ENCODE data around the gene TMEM47. TPM values are rescaled to one million over a fixed set of nuclear protein-coding genes. Genes with fewer than 3 reads are reported as not detected.

The TMEM47 gene
- polyA plus RNA-seq, 1 donor from 2014 or later: 29.1 TPM

DNA sequence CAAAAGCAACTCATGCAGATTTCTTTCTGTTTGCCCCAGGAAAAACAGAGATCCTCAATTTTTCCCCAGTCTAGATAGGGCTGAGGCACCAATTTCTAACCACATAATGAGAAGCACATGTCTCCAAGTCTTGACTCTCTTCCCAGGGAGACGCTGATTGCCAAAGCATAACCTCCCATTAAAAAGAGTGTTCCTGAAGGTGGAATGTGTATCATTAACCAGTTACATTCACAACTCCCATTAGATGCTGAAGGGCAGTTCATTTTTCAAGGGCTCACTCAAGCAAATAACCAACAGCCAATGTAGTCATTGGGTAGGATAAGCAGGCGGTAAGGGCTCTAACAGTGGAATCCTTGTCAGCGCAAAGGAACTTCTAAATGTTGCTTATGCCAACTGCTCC lies 27.5 kb downstream of the TMEM47 start:
- H3K27ac ChIP-seq (ENCODE audit: low read length): no peak overlapping the region

DNA sequence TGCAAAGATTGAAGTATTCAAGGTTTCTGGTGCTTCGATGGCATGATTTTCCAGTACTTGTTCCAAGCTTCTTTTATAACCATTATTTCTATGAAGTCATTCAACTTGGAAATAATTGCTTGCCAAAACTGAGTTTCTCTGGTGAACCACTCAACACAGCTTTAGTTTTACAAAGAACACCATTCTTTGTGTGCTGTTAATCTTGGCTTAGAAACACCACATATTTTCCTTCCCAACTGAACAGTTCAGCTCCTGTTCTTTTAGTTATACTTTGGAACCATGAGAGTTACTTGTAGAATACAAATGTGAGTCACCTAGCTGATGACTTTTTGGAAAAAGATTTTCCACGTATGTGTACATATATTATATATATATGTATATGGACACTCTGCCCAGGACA lies 32.7 kb downstream of the TMEM47 start:
- no peaks in the 10 kb centered on the region for H3K79me2 ChIP-seq (replicated peaks; ENCODE audit: insufficient read depth, low read length)
- H3K27me3 ChIP-seq (ENCODE audit: insufficient read depth, low read depth, low read length): no peaks in the 10 kb centered on the region
- no peak overlapping the region for H2AFZ ChIP-seq (ENCODE audit: low read depth, low read length)
- no peaks in the 10 kb centered on the region for H3K9me2 ChIP-seq (ENCODE audit: insufficient read depth, low read length)
- no peak overlapping the region for H3K4me3 ChIP-seq (ENCODE audit: low read length)
- H4K20me1 ChIP-seq (ENCODE audit: insufficient read depth): no peaks in the 10 kb centered on the region
- no peak overlapping the region for H3K9ac ChIP-seq (ENCODE audit: low read length)
- TF ChIP-seq, protein P1, sequence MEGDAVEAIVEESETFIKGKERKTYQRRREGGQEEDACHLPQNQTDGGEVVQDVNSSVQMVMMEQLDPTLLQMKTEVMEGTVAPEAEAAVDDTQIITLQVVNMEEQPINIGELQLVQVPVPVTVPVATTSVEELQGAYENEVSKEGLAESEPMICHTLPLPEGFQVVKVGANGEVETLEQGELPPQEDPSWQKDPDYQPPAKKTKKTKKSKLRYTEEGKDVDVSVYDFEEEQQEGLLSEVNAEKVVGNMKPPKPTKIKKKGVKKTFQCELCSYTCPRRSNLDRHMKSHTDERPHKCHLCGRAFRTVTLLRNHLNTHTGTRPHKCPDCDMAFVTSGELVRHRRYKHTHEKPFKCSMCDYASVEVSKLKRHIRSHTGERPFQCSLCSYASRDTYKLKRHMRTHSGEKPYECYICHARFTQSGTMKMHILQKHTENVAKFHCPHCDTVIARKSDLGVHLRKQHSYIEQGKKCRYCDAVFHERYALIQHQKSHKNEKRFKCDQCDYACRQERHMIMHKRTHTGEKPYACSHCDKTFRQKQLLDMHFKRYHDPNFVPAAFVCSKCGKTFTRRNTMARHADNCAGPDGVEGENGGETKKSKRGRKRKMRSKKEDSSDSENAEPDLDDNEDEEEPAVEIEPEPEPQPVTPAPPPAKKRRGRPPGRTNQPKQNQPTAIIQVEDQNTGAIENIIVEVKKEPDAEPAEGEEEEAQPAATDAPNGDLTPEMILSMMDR (IDR thresholded peaks at IDR 0.05; ENCODE audit: poor library complexity, severe bottlenecking): no peak
- TF ChIP-seq TAF1 (IDR thresholded peaks at IDR 0.05; ENCODE audit: low read depth) (no peak), SMC3 (conservative IDR thresholded peaks at IDR 0.05; ENCODE audit: poor library complexity) (no peak), EZH2 (IDR thresholded peaks at IDR 0.05; ENCODE audit: borderline replicate concordance, insufficient read depth, low read length, poor library complexity, severe bottlenecking) (no peak), RAD21 (conservative IDR thresholded peaks at IDR 0.05) (no peak)
- H3K36me3 ChIP-seq (ENCODE audit: insufficient read depth, low read length): no peaks in the 10 kb centered on the region
- H3K9me3 ChIP-seq (ENCODE audit: low read length): no peaks in the 10 kb centered on the region
- no peak overlapping the region for H3K4me2 ChIP-seq (ENCODE audit: low read length)
- no peak overlapping the region for H3K27ac ChIP-seq (ENCODE audit: low read length)
- H3F3A ChIP-seq (ENCODE audit: insufficient read depth, low read length, poor library complexity, severe bottlenecking): no peaks in the 10 kb centered on the region

More for the DNA sequence above, 27.5 kb downstream of the TMEM47 start:
- H4K20me1 ChIP-seq (ENCODE audit: insufficient read depth): no peaks in the 10 kb centered on the region
- H3K9ac ChIP-seq (ENCODE audit: low read length): no peak overlapping the region
- no peaks in the 10 kb centered on the region for H3K9me3 ChIP-seq (ENCODE audit: low read length)
- H3F3A ChIP-seq (ENCODE audit: insufficient read depth, low read length, poor library complexity, severe bottlenecking): no peaks in the 10 kb centered on the region
- no peak overlapping the region for H3K4me3 ChIP-seq (ENCODE audit: low read length)
- no peak for TF ChIP-seq EP300 (conservative IDR thresholded peaks at IDR 0.05; ENCODE audit: poor library complexity, severe bottlenecking)
- TF ChIP-seq POLR2AphosphoS5 (IDR thresholded peaks at IDR 0.05): peak; percentile 11
- H3K36me3 ChIP-seq (ENCODE audit: insufficient read depth, low read length): no peaks in the 10 kb centered on the region
- no peaks in the 10 kb centered on the region for H3K27me3 ChIP-seq (ENCODE audit: insufficient read depth, low read depth, low read length)
- no peaks in the 10 kb centered on the region for H3K79me2 ChIP-seq (replicated peaks; ENCODE audit: insufficient read depth, low read length)
- H3K9me2 ChIP-seq (ENCODE audit: insufficient read depth, low read length): no peaks in the 10 kb centered on the region
- no peak overlapping the region for H3K4me2 ChIP-seq (ENCODE audit: low read length)
- H2AFZ ChIP-seq (ENCODE audit: low read depth, low read length): no peak overlapping the region

DNA sequence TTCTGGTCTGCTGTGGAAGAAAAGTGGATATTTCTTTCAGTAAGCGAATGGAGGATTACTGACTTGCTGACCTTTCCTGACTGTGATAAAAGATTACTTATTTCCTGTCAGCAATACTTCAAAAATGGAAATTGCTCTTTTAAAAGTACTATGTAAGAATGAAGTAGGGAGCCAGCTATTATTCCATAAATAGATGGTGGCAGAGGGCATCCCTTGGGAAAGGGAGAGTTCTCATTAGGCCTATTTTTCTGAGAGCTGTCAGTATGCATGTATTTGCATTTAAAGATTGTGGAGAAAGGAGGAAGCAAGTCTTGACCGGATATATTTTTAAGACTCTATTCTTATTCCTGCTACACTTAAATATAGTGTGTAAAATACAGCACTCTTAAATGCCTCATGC lies 37.2 kb downstream of the TMEM47 start:
- no peaks in the 10 kb centered on the region for H3K36me3 ChIP-seq (ENCODE audit: insufficient read depth, low read length)
- peak overlapping the region; percentile 82 for H3K27ac ChIP-seq (ENCODE audit: low read length)
- no peak overlapping the region for H3K4me2 ChIP-seq (ENCODE audit: low read length)
- no peaks in the 10 kb centered on the region for H4K20me1 ChIP-seq (ENCODE audit: insufficient read depth)
- H3K4me3 ChIP-seq (ENCODE audit: low read length): peak overlapping the region; percentile 31
- H3K27me3 ChIP-seq (ENCODE audit: insufficient read depth, low read depth, low read length): no peaks in the 10 kb centered on the region
- no peaks in the 10 kb centered on the region for H3K79me2 ChIP-seq (replicated peaks; ENCODE audit: insufficient read depth, low read length)
- H3K9me2 ChIP-seq (ENCODE audit: insufficient read depth, low read length): no peaks in the 10 kb centered on the region
- H2AFZ ChIP-seq (ENCODE audit: low read depth, low read length): no peak overlapping the region
- no peaks in the 10 kb centered on the region for H3K9me3 ChIP-seq (ENCODE audit: low read length)
- TF ChIP-seq RAD21 (conservative IDR thresholded peaks at IDR 0.05): no peak
- no peak for TF ChIP-seq SMC3 (conservative IDR thresholded peaks at IDR 0.05; ENCODE audit: poor library complexity)
- TF ChIP-seq EP300 (conservative IDR thresholded peaks at IDR 0.05; ENCODE audit: poor library complexity, severe bottlenecking): peak; percentile 59
- H3F3A ChIP-seq (ENCODE audit: insufficient read depth, low read length, poor library complexity, severe bottlenecking): no peaks in the 10 kb centered on the region
- peak overlapping the region; percentile 31 for H3K9ac ChIP-seq (ENCODE audit: low read length)

DNA sequence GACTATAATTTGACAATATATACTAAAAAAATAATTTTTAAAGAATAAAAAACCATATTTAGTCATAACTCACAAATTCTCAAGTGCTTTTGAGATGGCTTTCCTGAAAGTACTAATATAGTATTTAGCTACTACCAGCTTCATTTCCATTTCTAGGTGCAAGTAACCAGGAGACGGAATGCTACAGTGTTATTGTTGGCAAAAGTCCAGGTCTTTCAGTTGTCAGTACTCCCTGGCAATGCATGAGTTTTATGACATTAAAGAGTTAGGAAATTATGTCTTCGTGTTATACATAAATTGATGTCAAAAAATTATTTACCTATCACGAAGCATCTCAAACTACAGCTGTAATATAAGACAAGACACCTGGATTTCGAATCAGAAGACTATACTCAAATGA lies 45.0 kb downstream of the TMEM47 start:
- H3K79me2 ChIP-seq (replicated peaks; ENCODE audit: insufficient read depth, low read length): no peaks in the 10 kb centered on the region
- H4K20me1 ChIP-seq (ENCODE audit: insufficient read depth): no peaks in the 10 kb centered on the region
- no peaks in the 10 kb centered on the region for H3K9me3 ChIP-seq (ENCODE audit: low read length)
- no peaks in the 10 kb centered on the region for H3F3A ChIP-seq (ENCODE audit: insufficient read depth, low read length, poor library complexity, severe bottlenecking)
- no peak overlapping the region for H3K4me2 ChIP-seq (ENCODE audit: low read length)
- no peaks in the 10 kb centered on the region for H3K9me2 ChIP-seq (ENCODE audit: insufficient read depth, low read length)
- no peaks in the 10 kb centered on the region for H3K36me3 ChIP-seq (ENCODE audit: insufficient read depth, low read length)
- H3K9ac ChIP-seq (ENCODE audit: low read length): no peak overlapping the region
- TF ChIP-seq EP300 (conservative IDR thresholded peaks at IDR 0.05; ENCODE audit: poor library complexity, severe bottlenecking): no peak
- TF ChIP-seq, protein P2, sequence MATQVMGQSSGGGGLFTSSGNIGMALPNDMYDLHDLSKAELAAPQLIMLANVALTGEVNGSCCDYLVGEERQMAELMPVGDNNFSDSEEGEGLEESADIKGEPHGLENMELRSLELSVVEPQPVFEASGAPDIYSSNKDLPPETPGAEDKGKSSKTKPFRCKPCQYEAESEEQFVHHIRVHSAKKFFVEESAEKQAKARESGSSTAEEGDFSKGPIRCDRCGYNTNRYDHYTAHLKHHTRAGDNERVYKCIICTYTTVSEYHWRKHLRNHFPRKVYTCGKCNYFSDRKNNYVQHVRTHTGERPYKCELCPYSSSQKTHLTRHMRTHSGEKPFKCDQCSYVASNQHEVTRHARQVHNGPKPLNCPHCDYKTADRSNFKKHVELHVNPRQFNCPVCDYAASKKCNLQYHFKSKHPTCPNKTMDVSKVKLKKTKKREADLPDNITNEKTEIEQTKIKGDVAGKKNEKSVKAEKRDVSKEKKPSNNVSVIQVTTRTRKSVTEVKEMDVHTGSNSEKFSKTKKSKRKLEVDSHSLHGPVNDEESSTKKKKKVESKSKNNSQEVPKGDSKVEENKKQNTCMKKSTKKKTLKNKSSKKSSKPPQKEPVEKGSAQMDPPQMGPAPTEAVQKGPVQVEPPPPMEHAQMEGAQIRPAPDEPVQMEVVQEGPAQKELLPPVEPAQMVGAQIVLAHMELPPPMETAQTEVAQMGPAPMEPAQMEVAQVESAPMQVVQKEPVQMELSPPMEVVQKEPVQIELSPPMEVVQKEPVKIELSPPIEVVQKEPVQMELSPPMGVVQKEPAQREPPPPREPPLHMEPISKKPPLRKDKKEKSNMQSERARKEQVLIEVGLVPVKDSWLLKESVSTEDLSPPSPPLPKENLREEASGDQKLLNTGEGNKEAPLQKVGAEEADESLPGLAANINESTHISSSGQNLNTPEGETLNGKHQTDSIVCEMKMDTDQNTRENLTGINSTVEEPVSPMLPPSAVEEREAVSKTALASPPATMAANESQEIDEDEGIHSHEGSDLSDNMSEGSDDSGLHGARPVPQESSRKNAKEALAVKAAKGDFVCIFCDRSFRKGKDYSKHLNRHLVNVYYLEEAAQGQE (IDR thresholded peaks at IDR 0.05; ENCODE audit: borderline replicate concordance): no peak
- TF ChIP-seq POLR2AphosphoS5 (IDR thresholded peaks at IDR 0.05): no peak
- no peak for TF ChIP-seq EZH2 (IDR thresholded peaks at IDR 0.05; ENCODE audit: borderline replicate concordance, insufficient read depth, low read length, poor library complexity, severe bottlenecking)
- TF ChIP-seq RAD21 (conservative IDR thresholded peaks at IDR 0.05): no peak
- no peak for TF ChIP-seq TAF1 (IDR thresholded peaks at IDR 0.05; ENCODE audit: low read depth)
- no peak overlapping the region for H2AFZ ChIP-seq (ENCODE audit: low read depth, low read length)
- H3K27me3 ChIP-seq (ENCODE audit: insufficient read depth, low read depth, low read length): no peaks in the 10 kb centered on the region
- no peak overlapping the region for H3K4me3 ChIP-seq (ENCODE audit: low read length)
- no peak overlapping the region for H3K27ac ChIP-seq (ENCODE audit: low read length)
